ENCODE data around the gene SKIC2. TPM values are rescaled to one million over a fixed set of nuclear protein-coding genes. Genes with fewer than 3 reads are reported as not detected.

Gene SKIC2
- total and polyA plus RNA-seq, 2 of the 8 experiments (the other 6 are each of a cell fraction or from before 2014, with no cell fraction given) = 42.1 to 59.7 TPM

DNA sequence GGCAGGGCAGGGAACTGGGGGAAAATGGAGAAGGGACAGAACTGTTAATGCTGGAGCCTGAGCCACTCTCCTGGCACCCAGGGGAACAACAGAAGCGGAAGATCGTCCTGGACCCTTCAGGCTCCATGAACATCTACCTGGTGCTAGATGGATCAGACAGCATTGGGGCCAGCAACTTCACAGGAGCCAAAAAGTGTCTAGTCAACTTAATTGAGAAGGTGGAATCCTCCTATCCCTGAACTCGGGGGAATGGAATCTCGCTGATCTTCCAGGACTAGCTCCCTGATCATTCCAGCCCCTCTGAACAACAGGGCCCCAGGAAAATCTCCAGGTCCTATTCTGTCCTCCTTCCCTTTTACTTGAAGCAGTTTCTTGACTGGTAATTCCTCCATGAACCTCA lies 11.1 kb upstream of the SKIC2 start (continued):
- TF ChIP-seq PHF8 (conservative IDR thresholded peaks at IDR 0.05; ENCODE audit: low read depth, low read length) (no peak), EGR1 (IDR thresholded peaks at IDR 0.05; ENCODE audit: borderline replicate concordance, low read depth, low read length) (no peak), BRCA1 (IDR thresholded peaks at IDR 0.05; ENCODE audit: low read depth, low read length) (no peak), BACH1 (IDR thresholded peaks at IDR 0.05; ENCODE audit: low read length) (no peak), BCL11A (IDR thresholded peaks at IDR 0.05; ENCODE audit: low read depth in 2 of 2, low read length in 2 of 2) (no peak)
